DMS53 treated with DMSO at 0.1 percent for 48 hours (cell line): Measurements from ENCODE around the gene UBE3B.

ENCODE experiments used
- DNase-seq: peaks from one replicate; lab custom pipeline; 2025; ENCODE audit not compliant: unreplicated experiment; lab: John Stamatoyannopoulos, UW

UBE3B gene

DNA sequence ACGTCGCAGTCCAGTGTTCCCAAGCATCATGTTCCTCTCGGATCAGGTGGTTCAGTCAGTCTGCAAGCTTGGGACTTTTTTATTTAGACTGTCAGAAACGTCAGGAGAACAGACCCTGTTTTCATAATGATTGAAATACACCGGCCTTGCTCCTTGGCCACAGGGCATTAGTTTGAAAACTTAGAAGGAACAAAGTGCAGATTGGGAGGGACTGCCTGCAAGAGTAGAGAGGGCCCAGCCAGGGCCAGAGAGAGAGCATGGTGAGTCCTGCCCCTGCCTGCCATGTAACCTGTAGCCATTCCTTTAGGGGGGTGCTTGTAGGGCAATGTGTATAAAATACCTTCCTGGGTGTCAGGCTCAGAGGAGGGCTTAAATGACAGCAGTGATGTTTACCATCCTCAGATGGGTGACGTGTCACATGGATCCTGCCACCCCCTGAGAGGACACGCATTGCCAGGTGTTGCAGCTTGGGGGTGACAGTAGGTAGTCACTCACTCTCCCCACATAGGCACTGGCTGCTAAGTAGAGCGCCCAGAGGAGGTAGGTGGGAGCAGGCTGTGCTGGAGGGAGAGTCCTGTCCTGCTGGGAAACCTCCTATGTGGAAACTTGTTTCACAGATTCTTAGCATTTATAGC, 50.2 kb downstream of the UBE3B start:
- DNase-seq: no peak

DNA sequence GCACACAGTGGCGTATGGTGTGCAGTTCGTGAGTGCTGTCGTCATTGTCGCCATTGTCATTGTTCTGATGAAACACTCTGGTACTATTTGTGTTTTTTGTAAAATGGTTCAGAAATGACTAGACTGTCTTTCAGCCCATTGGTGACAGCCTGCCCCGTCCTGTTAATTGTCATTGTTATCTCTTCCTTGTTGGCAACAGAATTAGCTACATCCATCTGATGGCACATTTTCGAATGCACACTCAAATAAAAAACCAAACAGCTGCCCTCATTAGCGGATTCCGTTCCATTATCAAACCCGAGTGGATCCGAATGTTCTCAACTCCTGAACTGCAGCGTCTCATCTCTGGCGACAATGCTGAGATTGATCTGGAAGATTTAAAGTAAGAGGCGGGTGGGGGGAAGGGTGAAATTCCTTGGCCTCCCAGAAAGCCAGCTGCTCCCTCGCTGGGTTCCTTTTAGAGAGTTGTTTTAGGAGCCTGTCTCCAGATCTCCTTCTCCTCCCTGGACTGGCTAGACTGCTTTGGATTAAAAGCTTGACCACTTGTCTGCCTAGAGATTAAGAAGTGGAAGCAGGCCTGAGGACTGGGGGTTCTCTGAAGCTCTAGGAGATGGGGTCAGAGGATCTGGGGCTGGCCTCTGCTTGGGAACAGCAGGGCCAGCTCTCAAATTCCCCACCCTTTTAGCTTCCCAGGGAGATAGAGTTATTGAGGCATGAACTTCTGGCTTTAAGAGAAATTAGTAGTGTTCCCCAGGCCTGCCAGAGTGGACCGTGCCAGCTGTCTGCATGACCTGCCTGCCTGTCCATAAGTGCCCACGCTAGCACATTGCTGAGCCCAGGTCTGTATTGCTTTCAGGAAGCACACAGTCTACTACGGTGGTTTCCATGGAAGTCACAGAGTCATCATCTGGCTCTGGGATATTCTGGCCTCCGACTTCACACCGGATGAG, 52.5 kb downstream of the UBE3B start:
- no peak for DNase-seq

DNA sequence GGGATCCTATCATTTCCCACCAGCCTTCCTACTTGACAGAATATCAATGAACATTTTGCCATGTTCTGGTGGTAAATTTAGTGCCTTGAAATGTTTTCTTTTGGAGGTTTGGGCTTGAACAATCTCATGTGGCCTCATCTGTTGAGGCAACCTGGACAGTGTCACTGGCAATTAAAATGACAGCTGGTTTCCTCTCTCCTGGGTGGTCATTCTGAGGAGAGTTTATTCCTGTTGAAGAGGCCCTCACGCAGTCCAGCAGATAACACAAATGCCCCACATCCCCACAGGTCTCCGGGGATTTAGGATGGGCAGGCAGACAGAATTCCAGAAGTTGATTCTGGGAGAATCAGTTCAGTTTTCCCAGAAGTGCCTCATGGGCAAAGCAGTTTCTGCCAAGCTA, 54.0 kb downstream of the UBE3B start:
- no peak for DNase-seq

DNA sequence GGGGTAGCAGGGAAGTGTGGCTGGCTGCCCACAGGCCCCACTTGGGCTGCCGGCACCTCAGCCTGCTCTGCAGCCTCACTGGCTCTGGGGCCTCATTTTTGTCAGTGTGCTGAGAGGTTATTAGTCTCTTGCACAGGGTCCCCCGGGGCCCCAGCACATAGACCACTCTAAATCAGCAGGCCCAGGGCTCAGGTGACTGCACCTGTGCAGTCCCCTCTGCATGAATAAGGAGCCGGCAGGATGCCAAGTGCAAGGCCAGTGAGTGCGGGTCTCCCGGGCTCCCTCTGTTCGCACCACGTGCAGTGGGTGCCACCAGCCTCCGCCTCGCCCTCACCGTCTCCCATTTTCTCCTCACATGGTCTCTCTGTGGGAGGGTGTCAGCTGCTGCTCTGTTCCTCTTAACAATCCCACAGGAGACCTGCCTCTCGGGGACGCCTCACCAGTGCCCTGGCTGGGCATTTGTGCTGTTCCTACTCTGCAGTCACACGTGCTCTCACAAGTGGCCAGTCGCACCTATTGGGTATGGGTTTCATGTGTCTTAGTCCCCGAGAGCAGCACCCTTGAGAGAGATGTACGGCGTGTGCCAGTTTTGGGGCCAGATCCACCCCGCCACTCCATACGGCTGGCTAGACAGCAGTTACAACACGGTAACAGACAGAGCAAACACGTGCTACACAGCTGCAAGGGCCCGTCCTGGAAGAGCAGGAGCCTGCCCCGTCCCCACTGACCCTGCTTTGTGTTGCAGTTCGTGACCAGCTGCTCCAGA, 55.5 kb downstream of the UBE3B start:
- no peak for DNase-seq

DNA sequence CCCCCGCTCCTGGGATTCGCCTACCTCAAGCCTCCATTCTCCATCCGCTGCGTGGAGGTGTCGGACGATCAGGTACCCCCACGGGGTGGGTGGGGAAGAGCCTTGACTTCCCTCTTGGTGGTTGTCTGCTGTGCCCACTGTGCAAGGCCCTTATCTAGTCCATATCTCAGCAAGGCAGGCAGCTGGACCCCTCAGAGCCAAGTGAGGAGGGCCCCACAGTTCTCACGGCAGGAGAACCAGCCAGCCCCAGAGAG, 56.0 kb downstream of the UBE3B start:
- no peak for DNase-seq

DNA sequence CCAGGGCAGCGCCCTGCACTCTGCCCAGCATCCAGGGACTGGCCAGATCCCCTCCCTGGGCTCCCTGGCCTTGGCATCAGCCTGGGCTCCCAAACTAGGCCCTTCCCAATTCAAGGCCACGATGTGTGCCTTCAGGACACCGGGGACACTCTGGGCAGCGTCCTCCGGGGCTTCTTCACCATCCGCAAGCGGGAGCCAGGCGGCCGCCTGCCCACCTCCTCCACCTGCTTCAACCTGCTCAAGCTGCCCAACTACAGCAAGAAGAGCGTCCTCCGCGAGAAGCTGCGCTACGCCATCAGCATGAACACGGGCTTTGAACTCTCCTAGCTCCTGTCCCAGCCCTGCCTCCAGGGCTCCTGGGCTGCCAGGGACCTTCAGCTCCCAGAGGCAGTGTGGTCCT, 57.0 kb downstream of the UBE3B start:
- no peak for DNase-seq

DNA sequence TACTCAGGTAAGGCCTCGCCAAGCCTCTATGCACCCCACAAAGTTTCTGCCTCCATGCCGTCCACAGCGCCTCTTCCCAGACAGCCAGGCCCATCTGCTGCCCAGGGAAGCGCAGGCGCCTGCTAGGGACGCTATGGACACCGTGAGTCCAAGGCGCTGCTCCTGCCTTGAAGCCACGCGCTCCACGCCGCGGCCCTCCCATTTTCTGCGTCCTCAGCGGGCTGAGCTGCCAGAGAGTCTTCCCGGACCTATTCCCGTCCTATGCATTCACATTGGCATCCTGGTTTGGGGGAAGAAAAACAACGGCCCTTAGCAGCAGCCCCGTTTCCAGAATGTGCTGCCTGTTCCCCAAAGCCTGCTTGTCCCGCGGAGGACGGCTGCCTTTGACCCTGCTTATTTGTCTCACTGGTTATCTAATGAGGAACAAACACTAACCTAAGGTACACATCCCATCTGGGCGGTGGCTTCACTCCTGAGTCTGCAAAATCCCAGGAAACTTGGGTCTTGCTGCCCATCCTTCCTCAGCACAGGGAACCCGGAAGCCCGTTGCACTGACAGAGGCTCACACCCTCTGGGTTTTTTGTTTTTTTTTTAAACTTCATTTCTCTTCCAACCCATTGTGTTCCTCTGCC, 57.9 kb downstream of the UBE3B start:
- DNase-seq: no peak

DNA sequence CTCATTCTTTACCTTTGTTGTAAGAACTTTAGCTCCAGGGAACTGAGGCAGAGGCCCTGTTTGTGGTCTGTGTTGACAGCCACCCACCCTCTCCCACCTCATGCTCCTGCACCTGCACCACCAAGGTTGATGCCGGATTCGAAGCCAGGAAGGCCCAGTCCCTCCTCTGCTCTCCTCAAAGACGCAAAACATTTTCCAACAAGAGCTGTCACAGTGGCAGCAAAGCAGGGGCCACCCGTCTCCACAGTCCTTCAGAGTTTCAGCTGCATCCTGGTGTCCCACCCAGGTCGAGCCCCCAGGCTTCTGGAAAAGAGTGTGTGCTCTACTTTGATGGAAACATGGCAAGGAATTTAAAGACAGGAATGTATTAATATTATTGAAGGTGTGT, 58.4 kb downstream of the UBE3B start:
- DNase-seq: no peak

DNA sequence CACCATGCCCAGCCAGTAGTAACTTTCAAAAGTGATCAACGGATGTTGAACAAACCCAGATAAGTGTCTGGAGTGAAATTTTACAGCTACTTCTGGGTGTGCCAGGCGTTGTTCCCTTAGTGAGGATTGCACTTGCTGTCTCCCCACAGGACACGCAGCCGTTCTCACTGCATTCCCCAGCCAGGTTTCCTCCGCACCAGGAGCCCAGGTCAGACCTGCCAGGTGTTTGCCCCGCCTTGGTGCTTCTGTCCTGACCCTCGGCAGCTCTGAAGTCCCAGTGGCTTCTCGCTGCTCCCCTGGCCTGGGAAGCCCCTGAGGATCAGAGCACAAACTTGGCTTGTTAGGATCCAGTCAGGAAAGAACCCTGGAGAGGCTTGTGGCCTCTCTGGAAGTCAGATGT, 59.7 kb downstream of the UBE3B start:
- no peak for DNase-seq

DNA sequence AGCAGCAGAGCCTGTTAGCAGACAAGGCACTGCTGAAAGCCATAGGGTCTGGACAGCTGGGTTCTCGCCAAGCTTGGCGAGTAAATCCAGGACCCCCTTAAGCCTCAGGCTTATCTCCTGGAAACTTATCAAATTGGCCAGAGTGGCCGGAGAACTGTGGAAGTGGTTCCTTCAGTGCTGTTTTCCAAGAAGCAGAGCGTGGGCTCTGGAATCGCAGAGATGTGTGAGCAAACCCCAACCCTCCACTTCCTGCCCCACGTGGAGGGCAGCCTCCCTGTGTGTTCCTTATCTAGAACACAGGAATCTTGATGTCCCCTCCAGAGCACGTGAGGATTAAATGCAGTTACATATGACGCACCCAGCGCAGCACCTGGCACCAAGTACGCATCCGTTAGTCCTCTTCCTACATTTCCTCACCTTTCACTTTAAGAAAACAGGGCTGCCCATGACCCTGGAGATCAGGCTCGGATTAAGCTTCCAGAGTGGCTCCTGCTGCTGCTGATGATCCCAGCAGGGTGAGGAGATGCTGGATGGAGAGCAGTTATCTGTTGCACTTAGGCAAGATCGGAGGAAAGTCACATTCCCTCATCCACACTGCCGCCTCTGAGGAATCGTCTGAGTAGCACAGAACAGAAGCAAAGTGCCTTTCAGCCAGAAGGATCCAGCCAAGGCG, 60.9 kb downstream of the UBE3B start:
- DNase-seq: no peak

DNA sequence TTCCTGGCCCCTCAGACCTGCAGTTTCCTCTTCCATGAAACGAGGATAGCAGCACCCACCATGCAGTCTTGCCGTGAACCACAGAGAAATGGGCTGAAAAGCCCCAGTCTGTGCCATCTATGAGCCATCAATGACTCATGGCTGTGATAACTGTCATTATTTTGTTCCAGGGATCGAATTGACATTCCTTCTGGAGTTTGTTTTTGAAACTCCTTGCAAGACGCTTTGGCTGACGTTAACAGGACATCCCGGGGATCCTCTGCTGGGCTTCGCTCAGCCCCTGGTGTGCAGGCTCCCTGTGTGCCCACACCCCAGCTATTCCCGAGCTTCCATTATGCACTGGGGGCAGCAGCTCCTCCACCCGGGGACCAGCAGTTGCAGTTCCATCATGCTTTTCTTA, 62.1 kb downstream of the UBE3B start:
- no peak for DNase-seq

DNA sequence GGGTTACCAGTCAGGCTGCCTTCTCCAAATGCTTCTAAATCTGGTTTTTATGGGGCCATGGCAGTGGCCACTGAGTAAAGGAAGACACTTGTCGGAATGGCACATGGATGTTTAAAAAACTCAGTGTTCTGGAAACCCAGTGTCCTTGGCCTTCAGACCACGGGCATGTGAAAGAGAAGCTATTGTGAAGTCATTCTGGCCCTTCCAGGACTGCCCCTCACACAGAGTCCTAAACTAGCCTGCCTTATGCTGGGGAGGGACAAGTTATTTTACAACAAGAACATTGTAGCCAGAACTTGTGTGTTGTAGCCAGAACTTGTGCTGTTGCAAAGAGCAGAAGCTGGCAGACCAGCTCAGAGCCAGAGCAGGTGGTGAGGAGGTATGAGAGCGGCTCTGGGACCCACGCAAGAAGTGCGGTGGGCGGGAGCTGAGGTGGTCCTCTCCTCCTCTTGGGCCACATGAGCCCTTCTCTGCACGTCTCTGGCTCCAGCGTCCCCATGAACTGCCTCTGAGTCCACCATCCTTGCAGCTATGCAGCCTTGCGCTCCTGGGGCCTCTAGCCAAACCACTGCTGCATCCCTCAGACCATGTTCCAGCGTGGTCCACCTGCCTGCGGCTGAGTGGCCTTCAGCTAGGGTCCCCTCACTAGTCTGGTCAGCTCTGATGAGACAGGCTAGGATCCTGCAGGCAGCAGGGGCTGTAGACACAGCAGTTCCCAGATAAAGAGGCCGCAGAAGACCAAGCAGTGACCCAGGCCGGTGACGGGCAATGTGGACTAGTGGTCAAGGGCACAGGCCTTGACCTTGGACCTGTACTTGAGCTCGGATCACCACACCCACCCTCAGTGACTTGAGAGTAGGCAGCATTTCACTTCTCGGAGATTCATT, 63.3 kb downstream of the UBE3B start:
- DNase-seq: no peak

DNA sequence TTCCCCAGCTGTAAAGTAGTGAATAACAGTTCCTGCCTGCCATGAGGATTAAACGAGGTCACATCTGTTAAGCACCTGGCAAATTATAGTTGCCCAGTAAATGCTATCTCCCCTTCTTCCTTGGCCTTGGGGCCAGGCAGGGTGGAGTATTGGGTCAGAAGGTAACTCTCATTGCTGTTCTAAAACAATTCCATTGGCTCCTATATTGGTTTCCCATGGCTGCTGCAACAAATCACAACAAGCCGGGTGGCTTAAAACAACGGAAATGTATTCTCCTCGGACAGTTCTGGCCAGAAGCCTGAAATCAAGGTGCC, 63.9 kb downstream of the UBE3B start:
- no peak for DNase-seq

DNA sequence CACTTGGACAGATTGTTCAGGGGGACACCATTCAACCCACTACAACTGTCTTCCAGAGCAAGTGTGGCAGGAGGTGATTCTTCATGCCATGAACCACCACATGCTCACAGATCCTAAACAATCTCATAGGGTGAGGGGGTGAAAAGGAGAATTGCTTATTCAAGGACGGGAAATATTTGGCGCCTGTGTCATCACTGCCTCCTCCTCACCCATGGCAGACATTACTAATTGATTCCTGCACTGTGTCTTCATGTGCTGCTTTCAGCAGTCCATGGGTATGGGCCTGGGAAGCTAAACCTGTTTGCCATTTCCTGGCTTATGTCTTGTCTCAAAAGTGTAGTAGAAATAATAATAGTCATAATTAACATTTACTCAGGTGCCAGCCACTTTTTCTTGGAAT, 64.6 kb downstream of the UBE3B start:
- DNase-seq: no peak

DNA sequence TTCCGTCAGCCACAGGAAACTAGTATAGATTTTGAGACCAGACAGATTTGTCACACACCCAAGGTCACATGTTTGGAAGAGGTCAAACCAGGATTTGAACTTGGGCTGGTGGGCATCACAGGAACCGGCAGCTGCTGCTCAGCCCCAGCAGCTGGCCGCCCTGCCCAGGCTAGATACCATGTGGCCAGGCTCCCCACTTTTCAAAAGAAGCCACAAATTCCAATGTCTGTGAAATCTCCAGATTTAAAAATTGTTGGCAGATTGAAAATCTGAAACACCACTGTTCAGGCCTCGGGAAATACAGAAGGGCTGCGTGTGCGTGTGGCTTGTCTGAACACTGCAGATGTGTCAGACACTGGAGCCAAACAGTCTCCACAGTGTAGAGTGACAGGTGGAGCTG, 65.4 kb downstream of the UBE3B start:
- DNase-seq: no peak

DNA sequence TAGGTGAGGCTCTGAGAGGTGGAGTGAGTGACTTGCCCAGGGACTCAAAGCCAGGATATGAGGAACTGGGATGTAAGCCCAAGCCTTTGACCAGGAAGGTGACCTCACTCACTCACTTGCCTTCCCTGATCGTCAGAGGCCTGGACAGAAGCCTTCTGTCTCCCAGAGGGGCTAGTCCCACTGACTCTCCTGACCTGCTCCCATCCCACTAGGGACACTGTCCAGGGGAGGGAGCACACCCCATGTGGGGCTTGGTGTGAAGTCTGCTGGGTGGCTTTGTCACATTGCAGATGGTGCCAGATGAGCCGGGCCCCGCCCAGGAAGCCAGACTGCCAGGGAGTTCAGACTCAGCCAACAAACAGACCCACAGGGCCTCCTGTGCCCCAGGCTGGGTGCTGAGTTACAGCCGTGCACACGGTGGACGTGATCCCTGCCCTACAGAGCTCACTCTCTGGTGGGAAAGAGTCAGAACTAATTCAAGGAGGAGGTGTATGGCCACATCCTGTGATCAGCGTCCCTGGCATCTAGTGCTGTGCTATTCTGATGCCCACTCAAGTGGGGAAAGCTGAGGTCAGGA, 67.6 kb downstream of the UBE3B start:
- DNase-seq: no peak

DNA sequence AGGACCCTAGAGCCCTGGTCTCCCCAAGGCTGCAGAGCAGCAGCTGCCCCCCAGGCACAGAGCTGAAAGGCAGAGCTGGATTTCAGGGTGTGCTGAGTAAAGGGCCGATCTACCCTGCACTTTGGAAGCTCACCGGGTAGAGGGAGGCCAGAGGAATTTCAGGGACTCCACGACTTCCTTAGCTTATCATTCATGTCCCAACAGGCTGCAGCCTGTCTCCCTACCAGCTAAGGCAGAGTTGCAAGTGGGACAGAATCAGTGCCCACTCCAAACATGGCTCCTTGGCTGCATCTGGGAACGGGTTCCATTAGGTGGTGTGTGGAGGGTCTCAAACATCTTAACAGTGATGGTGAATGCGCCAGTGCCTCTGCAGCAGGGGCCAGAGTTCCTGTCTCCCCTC, 68.4 kb downstream of the UBE3B start:
- no peak for DNase-seq

DNA sequence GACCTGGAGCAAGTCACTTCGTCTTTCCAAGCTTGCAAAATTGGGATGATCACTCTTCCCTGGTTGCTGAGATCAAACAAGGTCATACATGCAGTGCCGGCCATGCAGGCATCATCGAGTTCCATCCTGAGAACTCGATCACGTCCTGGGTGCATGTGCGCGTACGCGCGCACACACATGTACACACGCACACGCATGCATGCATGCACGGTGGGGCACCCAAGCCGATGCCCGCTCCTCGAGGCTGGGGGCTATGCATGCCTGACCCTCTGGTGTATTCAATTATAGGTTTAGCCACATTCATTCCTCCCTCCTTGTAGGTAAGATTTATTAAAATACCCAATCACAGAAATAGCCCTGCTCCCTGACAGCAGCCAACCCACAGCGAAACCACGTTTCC, 69.9 kb downstream of the UBE3B start:
- no peak for DNase-seq

DNA sequence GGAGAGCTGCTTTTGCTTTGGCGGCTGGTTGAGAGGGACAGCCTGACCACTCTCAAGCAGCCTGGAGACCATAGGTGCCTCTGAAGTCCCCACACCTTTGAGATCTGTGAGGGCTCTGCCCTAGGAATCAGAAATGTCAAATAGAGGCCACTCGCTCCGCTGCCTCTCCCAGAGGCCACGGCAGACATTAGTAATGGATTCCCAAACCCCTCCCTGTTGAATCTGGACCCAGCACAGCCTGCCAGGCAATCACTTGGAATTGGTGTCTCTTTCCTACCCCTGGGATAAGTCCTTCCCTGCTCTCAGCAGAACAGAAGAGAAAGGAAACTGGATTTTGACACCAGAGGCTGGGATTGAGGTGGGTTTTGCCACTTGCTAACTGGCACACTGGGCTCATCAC, 70.8 kb downstream of the UBE3B start:
- no peak for DNase-seq
